CD8-positive, alpha-beta memory T cell (primary cell): ENCODE results near the gene TCOF1. TPM values are rescaled to one million over a fixed set of nuclear protein-coding genes. Genes with fewer than 3 reads are reported as not detected.

Experiments used
- CTCF ChIA-PET: fragments of 350-600 bp; sonication (Branson Sonifier 250); formaldehyde crosslinking; loops from one replicate; lab custom pipeline; 2021; ENCODE audit warnings: antibody characterized with exemption; lab: Charles Lee
- POLR2A ChIA-PET: fragments of 350-600 bp; sonication (Branson Sonifier 250); formaldehyde crosslinking; loops from one replicate; lab custom pipeline; 2021; ENCODE audit warnings: antibody characterized with exemption; lab: Charles Lee
- DNase-seq, 5 donors: peaks; one replicate each; pipeline versions ENCODE4 v3.0.0 to v3.0.0-alpha.2; 2020 to 2022; ENCODE audit warnings: mixed read lengths in 1 of 5
- H3K27ac ChIP-seq: one replicate; pipeline ENCODE4 v1.7.0; 2013; ENCODE audit warnings: low read depth, mild to moderate bottlenecking, low read length, moderate library complexity
- H3K27me3 ChIP-seq: 2 replicates; pipeline ENCODE4 v1.7.0; 2013; ENCODE audit warnings: low read length, mild to moderate bottlenecking; ENCODE audit not compliant: insufficient read depth, poor library complexity, severe bottlenecking
- H3K36me3 ChIP-seq: 2 replicates; pipeline ENCODE4 v1.7.0; 2013; ENCODE audit warnings: mild to moderate bottlenecking, low read length, moderate library complexity; ENCODE audit not compliant: insufficient read depth
- H3K4me1 ChIP-seq: 2 replicates; pipeline ENCODE4 v1.7.0; 2013; ENCODE audit warnings: mild to moderate bottlenecking, low read length, moderate library complexity; ENCODE audit not compliant: insufficient read depth
- H3K4me3 ChIP-seq: 2 replicates; pipeline ENCODE4 v1.7.0; 2013; ENCODE audit warnings: mild to moderate bottlenecking, low read length
- H3K9me3 ChIP-seq: 2 replicates; pipeline ENCODE4 v1.7.0; 2013; ENCODE audit warnings: mild to moderate bottlenecking, low read length
- H3K27ac Mint-ChIP-seq, 8 donors: one replicate each; pipeline ENCODE4 v1.8.0; 2020 to 2021; ENCODE audit warnings: mixed read lengths in 8 of 8, mild to moderate bottlenecking in 6 of 8, inconsistent platforms in 3 of 8, moderate library complexity in 3 of 8
- H3K27me3 Mint-ChIP-seq, 2 donors: one replicate each; pipeline ENCODE4 v1.8.0; 2020 to 2021; ENCODE audit warnings: mixed read lengths in 2 of 2, mild to moderate bottlenecking in 1 of 2, moderate library complexity in 1 of 2
- H3K36me3 Mint-ChIP-seq, 3 donors: one replicate each; pipeline ENCODE4 v1.8.0; 2020 to 2021; ENCODE audit warnings: mixed read lengths in 3 of 3, inconsistent platforms in 1 of 3, mild to moderate bottlenecking in 1 of 3
- H3K4me1 Mint-ChIP-seq, 3 donors: one replicate each; pipeline ENCODE4 v1.8.0; 2020 to 2021; ENCODE audit warnings: mixed read lengths in 3 of 3, inconsistent platforms in 1 of 3, mild to moderate bottlenecking in 1 of 3
- H3K4me3 Mint-ChIP-seq, 7 donors: one replicate each; pipeline ENCODE4 v1.8.0; 2020 to 2021; ENCODE audit warnings: mixed read lengths in 7 of 7, mild to moderate bottlenecking in 6 of 7, moderate library complexity in 4 of 7, inconsistent platforms in 2 of 7
- H3K9me3 Mint-ChIP-seq, 5 donors: one replicate each; pipeline ENCODE4 v1.8.0; 2020 to 2022; ENCODE audit warnings: mixed read lengths in 5 of 5, mild to moderate bottlenecking in 3 of 5, moderate library complexity in 2 of 5, inconsistent platforms in 1 of 5
- polyA plus RNA-seq: library from polyadenylated mRNA; unstranded; fragments of 300-500 nt; fragmentation: Illumina TruSeq; gene quantifications from one replicate; pipeline ENCODE4 v1.2.3, GENCODE V29; 2021
- total RNA-seq, 2 experiments: library from RNA; stranded (reverse); gene quantifications; one replicate each; pipeline ENCODE4 v1.2.3, GENCODE V29; 2021

The TCOF1 gene
- total and polyA plus RNA-seq, 3 experiments from 2014 or later = 33.1 to 120 (median 116) TPM

DNA sequence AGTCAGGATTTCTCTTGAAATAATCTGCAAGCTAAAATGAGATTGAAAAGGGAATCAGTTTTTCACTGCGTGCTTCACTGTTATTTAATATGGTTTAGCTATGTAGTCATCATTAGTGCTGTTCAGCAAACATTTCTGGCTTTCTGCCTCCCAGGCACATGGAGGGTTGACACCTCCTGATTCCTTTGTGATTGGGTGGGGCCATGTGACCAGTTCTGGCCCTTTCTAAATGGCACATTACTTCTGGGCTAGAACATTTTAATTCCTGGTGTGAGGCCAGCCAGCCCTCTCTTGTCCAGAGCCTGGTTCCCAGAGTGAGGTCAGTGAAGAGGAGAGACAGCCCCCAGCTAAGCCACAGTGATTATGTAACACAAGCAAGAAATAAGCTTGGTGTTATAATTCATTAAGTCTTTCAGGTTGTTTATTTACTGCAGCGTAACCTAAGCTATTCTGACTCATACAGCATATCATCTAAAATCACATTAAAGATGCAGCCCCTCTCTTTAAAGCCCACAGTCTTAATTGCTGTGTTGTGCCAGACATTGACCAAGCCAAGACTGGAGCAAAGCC is 37.4 kb upstream of the TCOF1 start:
- H3K27ac ChIP-seq = no peak overlapping the region
- Mint-ChIP-seq H3K9me3 (no peaks in the 10 kb centered on the region), H3K4me3 (no peak overlapping the region), H3K27ac (no peak overlapping the region), H3K27me3 (peaks cover 8% of the 10 kb centered on the region in 2 donors), H3K36me3 (no peaks in the 10 kb centered on the region), H3K4me1 (peaks cover 5 to 7% (median 7%) of the 10 kb centered on the region in 3 donors)
- POLR2A ChIA-PET = no interaction called here
- CTCF ChIA-PET = no interaction called here
- H3K36me3 ChIP-seq = no peaks in the 10 kb centered on the region
- H3K4me1 ChIP-seq = no peaks in the 10 kb centered on the region
- no peak for DNase-seq
- no peaks in the 10 kb centered on the region for H3K27me3 ChIP-seq
- no peaks in the 10 kb centered on the region for H3K9me3 ChIP-seq
- no peak overlapping the region for H3K4me3 ChIP-seq

DNA sequence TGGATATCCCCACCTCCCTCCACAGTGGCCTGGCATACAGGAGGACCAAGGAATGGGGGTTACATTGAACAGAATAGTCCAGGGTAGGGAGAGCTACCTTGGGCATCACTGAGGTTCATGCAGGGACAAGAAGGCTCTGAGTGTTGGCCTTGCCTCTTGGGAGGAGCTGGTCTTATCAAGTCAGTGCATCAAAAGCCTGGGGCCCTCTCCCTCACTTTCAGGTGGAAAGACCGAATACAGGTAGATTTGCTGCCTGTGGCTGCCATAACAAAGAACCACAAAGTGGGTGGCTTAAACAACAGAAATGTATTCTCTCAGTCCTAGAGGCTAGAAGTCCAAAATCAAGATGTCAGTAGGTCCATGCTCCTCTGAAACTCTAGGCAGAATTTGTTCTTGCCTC is 36.3 kb upstream of the TCOF1 start:
- POLR2A ChIA-PET = no interaction called here
- no peaks in the 10 kb centered on the region for H3K9me3 ChIP-seq
- peaks cover 5 to 7% (median 7%) of the 10 kb centered on the region in 3 donors for H3K4me1 Mint-ChIP-seq

GRCh38 chr5:150321784-150322183 is 35.7 kb upstream of the TCOF1 start:
- Histone ChIP-seq H3K27me3 (no peaks in the 10 kb centered on the region), H3K27ac (no peak overlapping the region), H3K9me3 (no peaks in the 10 kb centered on the region), H3K4me1 (no peaks in the 10 kb centered on the region), H3K36me3 (no peaks in the 10 kb centered on the region), H3K4me3 (no peak overlapping the region)
- Mint-ChIP-seq H3K4me1 (peaks cover 5 to 7% (median 7%) of the 10 kb centered on the region in 3 donors), H3K4me3 (no peak overlapping the region), H3K9me3 (no peaks in the 10 kb centered on the region), H3K27ac (no peak overlapping the region), H3K27me3 (peaks cover 8 to 15% of the 10 kb centered on the region in 2 donors), H3K36me3 (no peaks in the 10 kb centered on the region)
- CTCF ChIA-PET = no interaction called here
- DNase-seq = no peak
- POLR2A ChIA-PET = no interaction called here

More for the DNA sequence above, 36.3 kb upstream of the TCOF1 start:
- Mint-ChIP-seq H3K9me3 (no peaks in the 10 kb centered on the region), H3K4me3 (no peak overlapping the region), H3K36me3 (no peaks in the 10 kb centered on the region), H3K27ac (no peak overlapping the region), H3K27me3 (peaks cover 8 to 12% of the 10 kb centered on the region in 2 donors)
- Histone ChIP-seq H3K36me3 (no peaks in the 10 kb centered on the region), H3K27ac (no peak overlapping the region), H3K4me1 (no peaks in the 10 kb centered on the region), H3K27me3 (no peaks in the 10 kb centered on the region), H3K4me3 (no peak overlapping the region)
- CTCF ChIA-PET = no interaction called here
- no peak for DNase-seq

DNA sequence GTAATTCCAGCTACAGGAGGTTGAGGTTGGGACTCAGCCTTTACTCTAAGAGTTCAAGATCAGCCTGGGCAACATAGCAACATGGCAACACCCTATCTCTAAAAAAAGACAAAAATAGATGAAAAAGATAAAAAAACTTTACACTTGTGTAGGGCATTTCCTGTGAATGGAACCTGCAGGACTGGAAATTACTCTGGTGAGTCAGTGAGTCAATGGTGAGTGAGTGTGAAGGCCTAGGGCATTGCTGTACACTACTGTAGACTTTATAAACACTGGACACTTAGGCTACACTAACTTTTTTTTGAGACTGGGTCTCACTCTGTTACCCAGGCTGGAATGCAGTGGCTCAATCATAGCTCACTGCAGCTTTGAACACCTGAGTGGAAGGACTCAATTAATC is 35.3 kb upstream of the TCOF1 start:
- CTCF ChIA-PET = no interaction called here
- POLR2A ChIA-PET = no interaction called here
- Mint-ChIP-seq H3K9me3 (no peaks in the 10 kb centered on the region), H3K27ac (no peak overlapping the region), H3K4me1 (peaks cover 5 to 7% (median 7%) of the 10 kb centered on the region in 3 donors), H3K36me3 (no peaks in the 10 kb centered on the region), H3K4me3 (no peak overlapping the region), H3K27me3 (peaks cover 8 to 16% of the 10 kb centered on the region in 2 donors)
- Histone ChIP-seq H3K4me3 (no peak overlapping the region), H3K36me3 (no peaks in the 10 kb centered on the region), H3K27me3 (no peaks in the 10 kb centered on the region), H3K9me3 (no peaks in the 10 kb centered on the region), H3K4me1 (no peaks in the 10 kb centered on the region), H3K27ac (no peak overlapping the region)
- DNase-seq = no peak

DNA sequence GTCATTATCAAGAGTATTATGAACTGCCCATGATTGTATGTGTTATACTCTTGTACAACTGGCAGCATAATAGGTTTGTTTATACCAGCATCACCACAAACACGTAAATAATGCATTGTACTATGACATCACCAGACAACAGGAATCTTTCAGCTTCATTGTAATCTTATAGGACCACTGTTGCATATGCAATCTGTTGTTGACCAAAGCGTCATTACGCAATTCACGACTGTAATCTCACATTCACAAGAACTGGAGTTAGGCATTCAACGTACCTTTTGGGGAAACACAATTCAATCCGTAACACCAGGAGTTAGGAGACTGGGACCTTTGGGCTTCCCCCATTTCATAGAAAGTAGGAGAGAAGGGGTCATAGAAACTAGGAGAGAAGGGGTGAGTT is 34.4 kb upstream of the TCOF1 start:
- Mint-ChIP-seq H3K27ac (no peak overlapping the region), H3K9me3 (no peaks in the 10 kb centered on the region)
- CTCF ChIA-PET = interaction anchor here (1.0 kb wide), 1 partner anchor 17 kb away, joined by 4 read pairs; no protein-coding TSS in a partner anchor

DNA sequence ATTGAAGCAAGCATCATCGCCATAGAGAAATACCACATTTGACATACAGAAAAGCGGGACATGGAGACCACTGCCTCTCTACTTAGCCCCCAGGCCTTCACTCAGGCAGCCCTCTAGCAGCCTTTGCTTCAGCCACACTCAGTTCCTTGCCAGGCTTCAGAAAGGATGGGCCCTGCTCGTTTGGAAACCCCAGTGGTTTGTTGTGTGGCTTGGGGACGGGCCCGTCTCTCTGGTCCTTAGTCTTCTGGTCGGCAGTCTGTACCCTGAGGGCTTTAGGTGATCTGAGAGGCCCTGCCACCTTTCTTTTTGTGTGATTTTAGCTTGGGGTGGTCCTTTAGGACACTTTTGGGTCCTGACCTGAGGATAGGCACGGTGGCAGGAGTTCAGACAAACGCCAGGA is 33.7 kb upstream of the TCOF1 start:
- CTCF ChIA-PET = no interaction called here
- Histone ChIP-seq H3K4me1 (no peaks in the 10 kb centered on the region), H3K9me3 (no peaks in the 10 kb centered on the region), H3K27me3 (no peaks in the 10 kb centered on the region), H3K36me3 (no peaks in the 10 kb centered on the region), H3K4me3 (no peak overlapping the region), H3K27ac (no peak overlapping the region)
- no peak for DNase-seq
- H3K4me1 Mint-ChIP-seq = peaks cover 5 to 7% (median 7%) of the 10 kb centered on the region in 3 donors
- H3K27ac Mint-ChIP-seq = no peak overlapping the region
- H3K36me3 Mint-ChIP-seq = no peaks in the 10 kb centered on the region
- H3K9me3 Mint-ChIP-seq = no peaks in the 10 kb centered on the region
- peaks cover 4 to 16% of the 10 kb centered on the region in 2 donors for H3K27me3 Mint-ChIP-seq
- POLR2A ChIA-PET = no interaction called here
- H3K4me3 Mint-ChIP-seq = no peak overlapping the region

More for the DNA sequence above, 34.4 kb upstream of the TCOF1 start:
- H3K9me3 ChIP-seq = no peaks in the 10 kb centered on the region
- peaks cover 5 to 7% (median 7%) of the 10 kb centered on the region in 3 donors for H3K4me1 Mint-ChIP-seq
- no peak overlapping the region for H3K27ac ChIP-seq
- H3K36me3 ChIP-seq = no peaks in the 10 kb centered on the region
- H3K27me3 ChIP-seq = no peaks in the 10 kb centered on the region
- no peak overlapping the region for H3K4me3 Mint-ChIP-seq
- no peaks in the 10 kb centered on the region for H3K4me1 ChIP-seq
- H3K27me3 Mint-ChIP-seq = peaks cover 6 to 20% of the 10 kb centered on the region in 2 donors
- no peaks in the 10 kb centered on the region for H3K36me3 Mint-ChIP-seq
- no peak overlapping the region for H3K4me3 ChIP-seq
- DNase-seq = no peak
- POLR2A ChIA-PET = no interaction called here

DNA sequence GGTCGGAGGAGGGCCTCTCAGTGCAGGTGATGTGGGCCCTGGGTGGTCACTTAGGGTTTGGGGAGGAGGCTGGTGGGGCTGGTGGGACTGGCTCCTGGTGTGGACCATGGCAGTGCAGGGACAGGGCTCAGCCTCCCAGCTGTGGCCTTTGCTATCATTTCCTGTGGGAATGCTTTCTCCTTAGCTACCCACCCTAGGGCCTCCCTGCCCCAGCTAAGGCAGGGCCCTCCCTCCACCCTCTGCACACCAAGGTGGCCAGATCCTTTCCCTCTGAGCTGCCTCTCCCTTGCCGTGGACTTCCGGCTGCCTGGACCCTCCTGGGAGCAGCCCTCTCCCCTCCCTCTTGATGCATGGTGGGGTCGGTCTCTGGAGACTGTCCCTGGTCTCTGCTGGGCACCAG is 32.1 kb upstream of the TCOF1 start:
- Mint-ChIP-seq H3K27me3 (peaks cover 4 to 24% of the 10 kb centered on the region in 2 donors), H3K36me3 (no peaks in the 10 kb centered on the region), H3K4me3 (no peak overlapping the region), H3K27ac (no peak overlapping the region), H3K4me1 (peaks cover 5 to 7% (median 7%) of the 10 kb centered on the region in 3 donors), H3K9me3 (no peaks in the 10 kb centered on the region)
- Histone ChIP-seq H3K9me3 (no peaks in the 10 kb centered on the region), H3K4me1 (no peaks in the 10 kb centered on the region), H3K27me3 (no peaks in the 10 kb centered on the region), H3K36me3 (no peaks in the 10 kb centered on the region), H3K4me3 (no peak overlapping the region), H3K27ac (no peak overlapping the region)
- POLR2A ChIA-PET = no interaction called here
- DNase-seq = no peak
- CTCF ChIA-PET = no interaction called here

DNA sequence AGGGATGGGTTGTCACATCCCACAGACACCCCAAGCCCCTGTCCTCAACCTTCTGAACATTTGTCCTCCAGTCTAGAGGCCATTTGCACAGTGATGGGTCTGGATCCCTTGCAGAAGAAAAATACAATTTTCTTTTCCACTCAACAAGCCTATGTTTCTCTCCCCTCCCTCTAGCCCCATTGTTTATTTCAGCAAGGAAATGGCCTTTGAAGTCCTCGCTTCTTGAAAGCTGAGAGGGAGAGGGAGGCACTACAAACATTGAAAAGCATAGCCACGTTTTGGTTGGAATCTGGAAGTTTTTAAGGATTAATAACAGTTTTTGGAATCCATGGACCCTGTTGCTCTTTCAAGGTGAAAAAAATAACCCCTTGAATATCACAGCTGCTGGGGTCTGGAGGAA is 30.8 kb upstream of the TCOF1 start:
- Histone ChIP-seq H3K4me1 (no peaks in the 10 kb centered on the region), H3K27ac (no peak overlapping the region), H3K4me3 (no peak overlapping the region), H3K9me3 (no peaks in the 10 kb centered on the region), H3K27me3 (no peaks in the 10 kb centered on the region), H3K36me3 (no peaks in the 10 kb centered on the region)
- DNase-seq = no peak
- ChIA-PET CTCF (interaction anchor here (1.6 kb wide), 1 partner anchor 23 kb away, joined by 4 read pairs; no protein-coding TSS in a partner anchor), POLR2A (no interaction called here)
- no peaks in the 10 kb centered on the region for H3K9me3 Mint-ChIP-seq
- no peak overlapping the region for H3K27ac Mint-ChIP-seq
- H3K27me3 Mint-ChIP-seq = peaks cover 4 to 24% of the 10 kb centered on the region in 2 donors
- H3K36me3 Mint-ChIP-seq = no peaks in the 10 kb centered on the region
- no peak overlapping the region for H3K4me3 Mint-ChIP-seq
- peaks cover 5 to 7% (median 6%) of the 10 kb centered on the region in 3 donors for H3K4me1 Mint-ChIP-seq
